ENCODE results near the gene PPARGC1A. TPM values are rescaled to one million over a fixed set of nuclear protein-coding genes. Genes with fewer than 3 reads are reported as not detected.

Gene PPARGC1A
- total and polyA plus RNA-seq, 9 donors = 0.38 to 6.3 (median 2.2) TPM

DNA sequence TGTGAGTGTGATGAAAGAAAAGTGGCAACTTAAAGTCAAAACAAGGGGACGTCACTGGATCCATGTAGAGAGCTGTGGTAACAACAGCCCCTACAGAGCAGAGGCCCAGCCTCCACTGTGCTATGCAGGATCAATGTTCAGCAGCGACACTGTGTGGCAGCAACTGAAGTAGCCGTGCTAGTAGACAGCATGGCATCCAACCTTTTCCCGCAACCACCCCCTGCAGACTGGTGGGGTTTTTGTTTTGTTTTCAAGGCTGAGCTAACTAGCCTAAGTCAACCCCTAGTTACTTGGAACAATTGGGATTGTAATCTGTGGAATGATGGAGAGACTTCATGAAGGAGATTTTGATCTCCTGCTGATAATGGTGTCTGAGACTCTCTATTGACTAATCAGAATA lies 44.4 kb upstream of the PPARGC1A start:
- intact Hi-C loops (cut with DNase I) = no loop called here
- no peak overlapping the region for H3K4me3 ChIP-seq
- H3K4me1 ChIP-seq (ENCODE audit: insufficient read depth) = no peaks in the 10 kb centered on the region
- no peaks in the 10 kb centered on the region for H3K27me3 ChIP-seq
- no peak overlapping the region for H3K27ac ChIP-seq
- no peak for DNase-seq
- WGBS, 3 donors = 92 to 94% (median 94%) methylated on average over 4 of the region's 4 CpGs
- no peaks in the 10 kb centered on the region for H3K9me3 ChIP-seq
- TF ChIP-seq POLR2A (IDR thresholded peaks at IDR 0.05) (no peak), EP300 (IDR thresholded peaks at IDR 0.05) (no peak)
- TF ChIP-seq, protein P1, sequence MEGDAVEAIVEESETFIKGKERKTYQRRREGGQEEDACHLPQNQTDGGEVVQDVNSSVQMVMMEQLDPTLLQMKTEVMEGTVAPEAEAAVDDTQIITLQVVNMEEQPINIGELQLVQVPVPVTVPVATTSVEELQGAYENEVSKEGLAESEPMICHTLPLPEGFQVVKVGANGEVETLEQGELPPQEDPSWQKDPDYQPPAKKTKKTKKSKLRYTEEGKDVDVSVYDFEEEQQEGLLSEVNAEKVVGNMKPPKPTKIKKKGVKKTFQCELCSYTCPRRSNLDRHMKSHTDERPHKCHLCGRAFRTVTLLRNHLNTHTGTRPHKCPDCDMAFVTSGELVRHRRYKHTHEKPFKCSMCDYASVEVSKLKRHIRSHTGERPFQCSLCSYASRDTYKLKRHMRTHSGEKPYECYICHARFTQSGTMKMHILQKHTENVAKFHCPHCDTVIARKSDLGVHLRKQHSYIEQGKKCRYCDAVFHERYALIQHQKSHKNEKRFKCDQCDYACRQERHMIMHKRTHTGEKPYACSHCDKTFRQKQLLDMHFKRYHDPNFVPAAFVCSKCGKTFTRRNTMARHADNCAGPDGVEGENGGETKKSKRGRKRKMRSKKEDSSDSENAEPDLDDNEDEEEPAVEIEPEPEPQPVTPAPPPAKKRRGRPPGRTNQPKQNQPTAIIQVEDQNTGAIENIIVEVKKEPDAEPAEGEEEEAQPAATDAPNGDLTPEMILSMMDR (IDR thresholded peaks at IDR 0.05) = no peak
- H3K36me3 ChIP-seq = no peaks in the 10 kb centered on the region

DNA sequence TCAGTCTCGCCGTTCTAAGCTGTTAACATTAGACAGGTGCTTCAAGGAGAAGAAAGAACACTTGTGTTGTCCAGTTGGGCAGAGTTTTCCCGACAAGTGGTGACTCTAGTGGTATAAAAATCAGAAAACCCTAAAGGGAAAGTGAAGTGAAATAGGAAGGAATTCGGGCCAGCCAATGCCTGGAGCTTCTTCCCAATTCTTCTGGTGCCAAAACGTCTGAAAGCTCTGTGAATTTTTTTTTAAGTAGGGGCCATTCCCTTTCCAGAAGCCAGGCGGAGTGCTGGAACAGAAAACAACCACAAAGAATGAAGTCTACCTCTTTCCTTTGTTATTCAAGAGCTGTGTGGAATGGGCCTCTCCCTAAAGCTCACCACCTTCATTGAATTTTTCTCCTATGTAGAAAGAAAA lies 43.1 kb upstream of the PPARGC1A start:
- WGBS, 3 donors = 57 to 58% (median 58%) methylated on average over 6 of the region's 6 CpGs
- H3K4me1 ChIP-seq (ENCODE audit: insufficient read depth) = no peaks in the 10 kb centered on the region
- no peak for DNase-seq
- intact Hi-C loops (cut with DNase I) = no loop called here
- TF ChIP-seq, protein P1 (IDR thresholded peaks at IDR 0.05) = no peak
- no peak for TF ChIP-seq EP300 (IDR thresholded peaks at IDR 0.05)
- TF ChIP-seq POLR2A (IDR thresholded peaks at IDR 0.05) = no peak
- no peaks in the 10 kb centered on the region for H3K36me3 ChIP-seq
- H3K27me3 ChIP-seq = no peaks in the 10 kb centered on the region
- no peak overlapping the region for H3K4me3 ChIP-seq
- H3K27ac ChIP-seq = no peak overlapping the region
- no peaks in the 10 kb centered on the region for H3K9me3 ChIP-seq

- no peak for DNase-seq
- TF ChIP-seq EP300 (IDR thresholded peaks at IDR 0.05) (no peak), POLR2A (IDR thresholded peaks at IDR 0.05) (no peak)
- TF ChIP-seq, protein P1 (IDR thresholded peaks at IDR 0.05) = no peak
- Histone ChIP-seq H3K4me1 (ENCODE audit: insufficient read depth) (no peaks in the 10 kb centered on the region), H3K4me3 (no peak overlapping the region), H3K27ac (no peak overlapping the region), H3K9me3 (no peaks in the 10 kb centered on the region), H3K27me3 (no peaks in the 10 kb centered on the region), H3K36me3 (no peaks in the 10 kb centered on the region)
- WGBS, 3 donors = 74 to 80% (median 79%) methylated on average over 4 of the region's 4 CpGs
- intact Hi-C loops (cut with DNase I) = no loop called here
These were observed 42.3 kb upstream of the PPARGC1A start for GRCh38 chr4:23932186-23932585.

DNA sequence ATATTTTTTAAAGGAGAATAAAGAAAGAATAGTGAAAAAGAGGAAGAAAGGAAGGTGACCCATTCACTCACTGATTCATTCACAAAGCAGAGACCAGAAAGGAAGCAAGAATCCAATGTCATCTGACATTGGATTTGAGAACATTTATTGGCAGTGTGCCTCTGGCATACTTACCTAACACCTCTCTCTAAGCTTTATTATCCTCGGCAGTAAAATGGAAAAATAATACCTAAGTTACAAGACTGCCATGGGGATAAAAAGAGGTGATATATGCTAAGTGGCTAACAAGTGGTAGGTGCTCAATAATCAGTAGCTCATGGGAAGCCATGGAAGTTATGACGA lies 41.6 kb upstream of the PPARGC1A start:
- intact Hi-C loops (cut with DNase I) = no loop called here
- no peak overlapping the region for H3K4me3 ChIP-seq
- no peak for DNase-seq
- no peaks in the 10 kb centered on the region for H3K27me3 ChIP-seq
- H3K27ac ChIP-seq = no peak overlapping the region
- no peaks in the 10 kb centered on the region for H3K9me3 ChIP-seq
- 59 to 64% (median 61%) methylated on average over 2 of the region's 2 CpGs for WGBS, 3 donors
- H3K4me1 ChIP-seq (ENCODE audit: insufficient read depth) = no peaks in the 10 kb centered on the region
- H3K36me3 ChIP-seq = no peaks in the 10 kb centered on the region
- TF ChIP-seq, protein P1 (IDR thresholded peaks at IDR 0.05) = no peak
- TF ChIP-seq EP300 (IDR thresholded peaks at IDR 0.05) (no peak), POLR2A (IDR thresholded peaks at IDR 0.05) (no peak)

All from ovary (tissue), 9 donors.